A549 (cell line): ENCODE results near the gene MMD. TPM values are rescaled to one million over a fixed set of nuclear protein-coding genes. Genes with fewer than 3 reads are reported as not detected.

Experiments used
- ATAC-seq, 2 experiments: fragments of 200-7000 bp in 1 of 2; fragments of >200 bp in 1 of 2; cut with Nextera tagmentation in 1 of 2; cut with Tn5 transposase in 1 of 2; 3 replicates each; pipeline versions ENCODE4 v1.8.0 to v1.9.1; 2018 to 2020; ENCODE audit warnings: mild to moderate bottlenecking in 1 of 2, moderate library complexity in 1 of 2
- CTCF ChIA-PET: fragments of 300-600 bp; sonication (Branson Sonifier 250); formaldehyde crosslinking; extraction: SDS; loops from one replicate; lab custom pipeline; 2021; ENCODE audit warnings: antibody characterized with exemption, inconsistent platforms; lab: Yijun Ruan, JAX
- POLR2A ChIA-PET: fragments of 350-600 bp; formaldehyde crosslinking; extraction: SDS; loops from one replicate; lab custom pipeline; 2021; ENCODE audit warnings: antibody characterized with exemption, inconsistent platforms; lab: Yijun Ruan, JAX
- DNase-seq, 2 experiments: peaks; one replicate each; pipeline versions ENCODE4 v3.0.0 to v3.0.0-alpha.2; 2011 to 2016; ENCODE audit warnings: low read depth in 1 of 2, low spot score in 1 of 2
- FAIRE-seq: peaks from 2 replicates; lab custom pipeline; 2011; peaks lifted over from hg19 to GRCh38; lab: Jason Lieb, UNC
- H3K27ac ChIP-seq, 2 experiments: fragments of >200 bp; sonication (Bioruptor Twin); formaldehyde crosslinking; 3 replicates each; pipeline ENCODE4 v1.5.1; 2016 to 2017
- H3K4me1 ChIP-seq: fragments of >200 bp; sonication (Bioruptor Twin); formaldehyde crosslinking; 3 replicates; pipeline ENCODE4 v1.6.1; 2016
- H3K4me2 ChIP-seq: fragments of >200 bp; sonication (Bioruptor Twin); formaldehyde crosslinking; 3 replicates; pipeline ENCODE4 v1.6.1; 2016
- H3K4me3 ChIP-seq: fragments of >200 bp; sonication (Bioruptor Twin); formaldehyde crosslinking; 3 replicates; pipeline ENCODE4 v1.5.1; 2016
- H3K9me3 ChIP-seq: fragments of >200 bp; sonication (Bioruptor Twin); formaldehyde crosslinking; 3 replicates; pipeline ENCODE4 v1.6.1; 2016
- CEBPB ChIP-seq, 2 experiments: fragments of >200 bp in 1 of 2; sonication (Bioruptor Twin) in 1 of 2; formaldehyde crosslinking in 1 of 2; IDR thresholded peaks; 2 replicates each; pipeline ENCODE4 v1.6.1; 2012 to 2016
- CTCF ChIP-seq: fragments of >200 bp; sonication (Bioruptor Twin); formaldehyde crosslinking; IDR thresholded peaks from 3 replicates; pipeline ENCODE4 v1.5.1; 2016
- EHF ChIP-seq: fragments of 250-450 bp; sonication (Bioruptor Pico); IDR thresholded peaks from 2 replicates; pipeline ENCODE4 v1.5.0; 2020; ENCODE audit warnings: mild to moderate bottlenecking
- EP300 ChIP-seq, 2 experiments: fragments of >200 bp; sonication (Bioruptor Twin); formaldehyde crosslinking; IDR thresholded peaks; 2 replicates in 1 of 2; 3 replicates in 1 of 2; pipeline ENCODE4 v1.6.1; 2016 to 2017
- ESRRA ChIP-seq: fragments of 150-350 bp; IDR thresholded peaks from 2 replicates; pipeline ENCODE4 v1.6.1; 2014; ENCODE audit warnings: mild to moderate bottlenecking, low read length, borderline replicate concordance
- FOSB ChIP-seq: fragments of 250-450 bp; sonication (Bioruptor Pico); IDR thresholded peaks from 2 replicates; pipeline ENCODE4 v1.5.0; 2020; ENCODE audit warnings: mild to moderate bottlenecking, moderate library complexity
- FOSL2 ChIP-seq, 2 experiments: fragments of 450-650 bp in 1 of 2; fragments of >200 bp in 1 of 2; sonication (Bioruptor Twin) in 1 of 2; formaldehyde crosslinking; IDR thresholded peaks; 2 replicates each; pipeline versions ENCODE4 v1.5.0 to v1.6.1; 2016 to 2020; ENCODE audit warnings: mild to moderate bottlenecking in 1 of 2, moderate library complexity in 1 of 2
- GATA3 ChIP-seq: IDR thresholded peaks from 2 replicates; pipeline ENCODE4 v1.6.1; 2012; ENCODE audit warnings: borderline replicate concordance
- HES2 ChIP-seq: fragments of >200 bp; sonication (Bioruptor Twin); formaldehyde crosslinking; IDR thresholded peaks from 2 replicates; pipeline ENCODE4 v1.6.1; 2016
- HEYL ChIP-seq: fragments of 250-450 bp; sonication (Bioruptor Pico); IDR thresholded peaks from 2 replicates; pipeline ENCODE4 v1.8.0; 2021; ENCODE audit warnings: mild to moderate bottlenecking, moderate library complexity
- HOXA7 ChIP-seq: fragments of 250-450 bp; sonication (Bioruptor Pico); IDR thresholded peaks from 2 replicates; pipeline ENCODE4 v1.5.0; 2020; ENCODE audit warnings: mild to moderate bottlenecking, moderate library complexity
- HOXB13 ChIP-seq: fragments of 250-450 bp; sonication (Bioruptor Pico); IDR thresholded peaks from 2 replicates; pipeline ENCODE4 v1.5.0; 2020; ENCODE audit warnings: low read depth, mild to moderate bottlenecking, moderate library complexity
- HOXB5 ChIP-seq: fragments of 250-450 bp; sonication (Bioruptor Pico); IDR thresholded peaks from 2 replicates; pipeline ENCODE4 v1.5.0; 2020; ENCODE audit warnings: mild to moderate bottlenecking, moderate library complexity
- JUN ChIP-seq, 2 experiments: fragments of >200 bp; sonication (Bioruptor Twin); formaldehyde crosslinking; IDR thresholded peaks; 2 replicates in 1 of 2; 3 replicates in 1 of 2; pipeline ENCODE4 v1.6.1; 2016 to 2017
- JUNB ChIP-seq: fragments of >200 bp; sonication (Bioruptor Twin); formaldehyde crosslinking; IDR thresholded peaks from 2 replicates; pipeline ENCODE4 v1.6.1; 2016
- NPAS2 ChIP-seq: fragments of 250-450 bp; sonication (Bioruptor Pico); IDR thresholded peaks from 2 replicates; pipeline ENCODE4 v1.8.0; 2022; ENCODE audit warnings: mild to moderate bottlenecking, moderate library complexity, borderline replicate concordance
- NR3C1 ChIP-seq: fragments of >200 bp; sonication (Bioruptor Twin); formaldehyde crosslinking; IDR thresholded peaks from 3 replicates; pipeline ENCODE4 v1.6.1; 2017
- PHF8 ChIP-seq: fragments of 200-600 bp; sonication (generic); IDR thresholded peaks from 2 replicates; pipeline ENCODE4 v1.6.1; 2016; ENCODE audit warnings: low read depth, mild to moderate bottlenecking, antibody characterized with exemption, moderate library complexity, borderline replicate concordance
- POLR2AphosphoS2 ChIP-seq: conservative IDR thresholded peaks from 2 replicates; pipeline ENCODE4 v1.6.1; 2012; ENCODE audit warnings: low read length, improper control_type of control experiment, inconsistent platforms
- RAD21 ChIP-seq, 2 experiments: fragments of >200 bp in 1 of 2; sonication (Bioruptor Twin) in 1 of 2; formaldehyde crosslinking in 1 of 2; IDR thresholded peaks in 1 of 2; conservative IDR thresholded peaks in 1 of 2; 2 replicates in 1 of 2; 3 replicates in 1 of 2; pipeline ENCODE4 v1.6.1; 2012 to 2018; ENCODE audit warnings: inconsistent platforms in 1 of 2
- RARB ChIP-seq: fragments of 250-450 bp; sonication (Bioruptor Pico); IDR thresholded peaks from 2 replicates; pipeline ENCODE4 v1.8.0; 2021; ENCODE audit warnings: mild to moderate bottlenecking, moderate library complexity
- ZFP36 ChIP-seq: fragments of 450-650 bp; IDR thresholded peaks from 2 replicates; pipeline ENCODE4 v1.6.1; 2014; ENCODE audit warnings: borderline replicate concordance; ENCODE audit not compliant: partially characterized antibody
- ZNF302 ChIP-seq: fragments of 250-450 bp; sonication (Bioruptor Pico); IDR thresholded peaks from 2 replicates; pipeline ENCODE4 v1.9.0; 2021; ENCODE audit warnings: inconsistent platforms, mild to moderate bottlenecking, moderate library complexity
- ZSCAN20 ChIP-seq: fragments of 250-450 bp; sonication (Bioruptor Pico); IDR thresholded peaks from 2 replicates; pipeline ENCODE4 v1.8.0; 2022; ENCODE audit warnings: mild to moderate bottlenecking, moderate library complexity
- WGBS: methylation state at CpG from one replicate; pipeline ENCODE4 v1.1.6; 2017; ENCODE audit errors: missing lambda C conversion rate; 5-methylcytosine and 5-hydroxymethylcytosine counted together
- polyA plus RNA-seq, 4 experiments: library from polyadenylated mRNA; depleted of rRNA in 3 of 4; stranded (reverse); fragments of >200 nt; fragmentation: RNase III in 1 of 4; extraction: RNeasy Plus Mini Kit Qiagen cat#74134 plus additional on column Dnase treatment in 1 of 4; gene quantifications; 2 replicates in 3 of 4; 3 replicates in 1 of 4; pipeline ENCODE4 v1.2.3, GENCODE V29; 2011 to 2017
- TF ChIP-seq, protein P1 (sequence below): fragments of 250-450 bp; sonication (Bioruptor Pico); IDR thresholded peaks from 2 replicates; pipeline ENCODE4 v1.5.0; 2021; ENCODE audit warnings: mild to moderate bottlenecking, moderate library complexity, borderline replicate concordance
- TF ChIP-seq, protein P2 (sequence below): fragments of >200 bp; sonication (Bioruptor Twin); formaldehyde crosslinking; IDR thresholded peaks from 3 replicates; pipeline ENCODE4 v1.6.1; 2016

Gene MMD
- polyA plus RNA-seq, 2 of the 4 experiments (the other 2 are of a cell fraction) = 22.5 to 54.7 TPM

- peak; percentile 22 for TF ChIP-seq ZFP36
- TF ChIP-seq JUNB = peak; percentile 89
- peak; percentile 63 to 69 for TF ChIP-seq CEBPB (IDR thresholded peaks at IDR 0.05)
- peak; percentile 88 to 91; a peak in 4 of 5 replicates for TF ChIP-seq EP300 (IDR thresholded peaks at IDR 0.05)
- TF ChIP-seq GATA3 = peak; percentile 99
- TF ChIP-seq HES2 = peak; percentile 38; the same call in 1 of the 2 replicates
- TF ChIP-seq, protein P1, sequence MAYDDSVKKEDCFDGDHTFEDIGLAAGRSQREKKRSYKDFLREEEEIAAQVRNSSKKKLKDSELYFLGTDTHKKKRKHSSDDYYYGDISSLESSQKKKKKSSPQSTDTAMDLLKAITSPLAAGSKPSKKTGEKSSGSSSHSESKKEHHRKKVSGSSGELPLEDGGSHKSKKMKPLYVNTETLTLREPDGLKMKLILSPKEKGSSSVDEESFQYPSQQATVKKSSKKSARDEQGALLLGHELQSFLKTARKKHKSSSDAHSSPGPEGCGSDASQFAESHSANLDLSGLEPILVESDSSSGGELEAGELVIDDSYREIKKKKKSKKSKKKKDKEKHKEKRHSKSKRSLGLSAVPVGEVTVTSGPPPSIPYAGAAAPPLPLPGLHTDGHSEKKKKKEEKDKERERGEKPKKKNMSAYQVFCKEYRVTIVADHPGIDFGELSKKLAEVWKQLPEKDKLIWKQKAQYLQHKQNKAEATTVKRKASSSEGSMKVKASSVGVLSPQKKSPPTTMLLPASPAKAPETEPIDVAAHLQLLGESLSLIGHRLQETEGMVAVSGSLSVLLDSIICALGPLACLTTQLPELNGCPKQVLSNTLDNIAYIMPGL (CRISPR knock-in tag) = no peak
- TF ChIP-seq HOXA7 = no peak
- TF ChIP-seq JUN (IDR thresholded peaks at IDR 0.05) = peak; percentile 69 to 80; a peak in 3 of 5 replicates
- 0 out of 2 replicates have a peak, but pooled peaks have one; percentile 7 for TF ChIP-seq ZNF302 (CRISPR knock-in tag)
- TF ChIP-seq FOSL2 (IDR thresholded peaks at IDR 0.05) = peak; percentile 71; the same call in 1 of the 2 replicates
- peak; percentile 79 for TF ChIP-seq FOSL2 (CRISPR knock-in tag; IDR thresholded peaks at IDR 0.05)
- TF ChIP-seq CTCF = no peak
- TF ChIP-seq RAD21 (conservative IDR thresholded peaks at IDR 0.05 in 1 of 2, IDR thresholded peaks at IDR 0.05 in 1 of 2) = peak in 1 of 2 experiments; percentile 24; a peak in 1 of 5 replicates
- TF ChIP-seq, protein P2, sequence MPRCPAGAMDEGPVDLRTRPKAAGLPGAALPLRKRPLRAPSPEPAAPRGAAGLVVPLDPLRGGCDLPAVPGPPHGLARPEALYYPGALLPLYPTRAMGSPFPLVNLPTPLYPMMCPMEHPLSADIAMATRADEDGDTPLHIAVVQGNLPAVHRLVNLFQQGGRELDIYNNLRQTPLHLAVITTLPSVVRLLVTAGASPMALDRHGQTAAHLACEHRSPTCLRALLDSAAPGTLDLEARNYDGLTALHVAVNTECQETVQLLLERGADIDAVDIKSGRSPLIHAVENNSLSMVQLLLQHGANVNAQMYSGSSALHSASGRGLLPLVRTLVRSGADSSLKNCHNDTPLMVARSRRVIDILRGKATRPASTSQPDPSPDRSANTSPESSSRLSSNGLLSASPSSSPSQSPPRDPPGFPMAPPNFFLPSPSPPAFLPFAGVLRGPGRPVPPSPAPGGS = peak; percentile 68; the same call in 1 of the 3 replicates
- TF ChIP-seq, all 56 proteins: peak for 11
- ChIA-PET POLR2A (interaction anchor here (0.7 to 2.4 kb wide), 15 partner anchors 10 to 1017 kb away, joined by 3 to 48 read pairs (median 4); partner anchors contain the start of gene MMD), CTCF (interaction anchor here (0.7 to 2.3 kb wide), 14 partner anchors 9 to 145 kb away, joined by 3 to 10 read pairs (median 4); partner anchors contain the start of gene MMD)
- Histone ChIP-seq H3K27ac (peak overlapping the region; percentile 84 to 86), H3K4me1 (peaks cover 55% of the 10 kb centered on the region), H3K4me3 (peak overlapping the region; percentile 6; the same call in 1 of the 3 replicates), H3K4me2 (peak overlapping the region; percentile 77), H3K9me3 (no peaks in the 10 kb centered on the region)
- DNase-seq = peak; percentile 71 to 85
- 1% methylated on average over 7 of the region's 7 CpGs for WGBS
- peak; percentile 78 to 81 for ATAC-seq
- FAIRE-seq = peak; percentile 95
Measured at GRCh38 chr17:55433029-55433628, 11.5 kb upstream of the MMD start.

DNA sequence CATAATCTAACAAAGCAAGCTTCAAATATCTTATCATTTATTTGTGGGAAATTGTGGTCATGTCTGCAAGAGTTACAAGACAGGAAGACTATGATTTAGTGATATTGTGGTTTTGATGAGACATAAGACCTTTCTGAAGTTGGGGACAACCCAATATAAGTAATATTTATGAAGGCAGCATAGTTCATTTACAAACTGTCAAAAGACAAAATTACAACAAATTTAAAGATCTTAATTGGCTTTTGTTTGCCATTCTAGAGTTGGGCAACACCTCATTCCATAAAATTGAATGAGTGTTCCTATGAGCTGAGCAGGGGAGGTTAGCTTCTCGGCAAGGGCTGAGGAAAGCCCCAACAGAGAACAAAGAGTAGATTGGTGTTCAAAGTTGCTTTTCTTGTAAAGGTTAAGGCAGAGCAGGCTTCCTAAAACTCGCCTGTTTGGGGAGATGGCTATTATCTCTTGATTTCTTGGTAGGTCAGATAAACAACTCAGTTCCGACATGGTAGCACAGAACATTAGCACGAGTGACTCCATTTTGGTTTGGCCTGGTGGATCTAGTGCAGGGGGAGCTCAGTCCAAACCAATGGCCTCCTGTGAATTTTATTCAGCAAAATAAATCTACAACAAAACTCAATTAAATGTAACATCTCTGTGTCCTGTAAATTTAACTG, 10.9 kb upstream of the MMD start:
- Histone ChIP-seq H3K4me3 (no peak overlapping the region), H3K9me3 (no peaks in the 10 kb centered on the region), H3K4me2 (peak overlapping the region; percentile 77), H3K4me1 (peaks cover 54% of the 10 kb centered on the region), H3K27ac (peak overlapping the region; percentile 84 to 86)
- ATAC-seq = 0 out of 6 replicates have a peak, but pooled peaks of 1 of the 2 experiments have one; percentile 1
- DNase-seq = no peak
- ChIA-PET POLR2A (interaction anchor here (0.7 to 2.4 kb wide), 9 partner anchors 9 to 67 kb away, joined by 3 to 48 read pairs (median 6); partner anchors contain the start of gene MMD), CTCF (interaction anchor here (0.8 to 2.3 kb wide), 10 partner anchors 9 to 144 kb away, joined by 3 to 10 read pairs (median 4); partner anchors contain the start of gene MMD)
- WGBS = 79% methylated on average over 4 of the region's 4 CpGs
- FAIRE-seq = no peak
- peak; percentile 100 for TF ChIP-seq EHF
- no peak for TF ChIP-seq PHF8
- TF ChIP-seq HOXB13 (CRISPR knock-in tag) = peak; percentile 100
- TF ChIP-seq FOSB (CRISPR knock-in tag) = peak; percentile 98
- TF ChIP-seq ESRRA = no peak
- TF ChIP-seq POLR2AphosphoS2 = no peak
- TF ChIP-seq HEYL (CRISPR knock-in tag) = peak; percentile 100
- TF ChIP-seq NR3C1 = no peak
- peak; percentile 99 for TF ChIP-seq ZSCAN20
- TF ChIP-seq JUN (IDR thresholded peaks at IDR 0.05) = no peak; a peak in 1 of 5 replicates
- peak; percentile 98 for TF ChIP-seq RARB
- TF ChIP-seq HOXB5 (CRISPR knock-in tag) = peak; percentile 100
- no peak for TF ChIP-seq RAD21 (conservative IDR thresholded peaks at IDR 0.05 in 1 of 2, IDR thresholded peaks at IDR 0.05 in 1 of 2)
- TF ChIP-seq NPAS2 (CRISPR knock-in tag) = peak; percentile 94
